Measurements from ENCODE around the gene PPARG. TPM values are rescaled to one million over a fixed set of nuclear protein-coding genes. Genes with fewer than 3 reads are reported as not detected.

The PPARG gene
- total and polyA plus RNA-seq, 10 of the 15 experiments (the other 5 are each of a cell fraction or from before 2014, with no cell fraction given): 0.06 to 0.86 (median 0.12) TPM; not detected in 5

- TF ChIP-seq ATF3 (IDR thresholded peaks at IDR 0.05; ENCODE audit: borderline replicate concordance, extremely low read depth, low read depth, low read length) (no peak), JUNB (IDR thresholded peaks at IDR 0.05) (no peak), PML (IDR thresholded peaks at IDR 0.05; ENCODE audit: low read length) (no peak), SKIL (IDR thresholded peaks at IDR 0.05; ENCODE audit: low read depth, poor library complexity, severe bottlenecking) (no peak), RCOR1 (conservative IDR thresholded peaks at IDR 0.05; ENCODE audit: low read depth, low read length) (no peak)
These were observed 81.9 kb downstream of the PPARG start (continued) for GRCh38 chr3:12370758-12371157.

GRCh38 chr3:12371525-12372140, 82.8 kb downstream of the PPARG start:
- FAIRE-seq: no peak
- TF ChIP-seq TARDBP (IDR thresholded peaks at IDR 0.05; ENCODE audit: borderline replicate concordance) (no peak), NFYB (IDR thresholded peaks at IDR 0.05; ENCODE audit: insufficient read depth, low read depth, low read length) (no peak), PKNOX1 (IDR thresholded peaks at IDR 0.05) (no peak), ATF2 (IDR thresholded peaks at IDR 0.05; ENCODE audit: low read length) (no peak), POLR2AphosphoS5 (IDR thresholded peaks at IDR 0.05; ENCODE audit: low read length) (no peak), KDM1A (IDR thresholded peaks at IDR 0.05; ENCODE audit: borderline replicate concordance) (no peak), IRF4 (IDR thresholded peaks at IDR 0.05; ENCODE audit: low read depth, low read length) (no peak), MTA2 (IDR thresholded peaks at IDR 0.05; ENCODE audit: low read depth) (no peak), SMAD5 (IDR thresholded peaks at IDR 0.05; ENCODE audit: low read depth) (no peak), POLR2A (IDR thresholded peaks at IDR 0.05; ENCODE audit: low read depth, low read length) (no peak), DPF2 (IDR thresholded peaks at IDR 0.05) (no peak), RUNX3 (IDR thresholded peaks at IDR 0.05; ENCODE audit: low read length) (no peak), USF2 (IDR thresholded peaks at IDR 0.05; ENCODE audit: borderline replicate concordance, low read depth, low read length) (no peak), HDGF (IDR thresholded peaks at IDR 0.05) (no peak), POU2F2 (IDR thresholded peaks at IDR 0.05; ENCODE audit: borderline replicate concordance, low read depth, low read length) (no peak), RCOR1 (conservative IDR thresholded peaks at IDR 0.05; ENCODE audit: low read depth, low read length) (no peak)
- SMC1A ChIA-PET (ENCODE audit: uncharacterized antibody, unreplicated experiment): interaction anchor here (1.5 kb wide), 1 partner anchor 9 kb away, joined by 3 read pairs; no protein-coding TSS in a partner anchor
- H2AFZ ChIP-seq (ENCODE audit: control insufficient read depth, low read depth, low read length): no peak overlapping the region
- RAD21 ChIA-PET (ENCODE audit: unreplicated experiment): interaction anchor here (1.1 kb wide), 1 partner anchor 233 kb away, joined by 3 read pairs; no protein-coding TSS in a partner anchor
- H3K36me3 ChIP-seq (ENCODE audit: control insufficient read depth in 2 of 2, insufficient read depth in 2 of 2, low read length in 1 of 2): no peaks in the 10 kb centered on the region
- H3K27me3 ChIP-seq (replicated peaks in 1 of 2; ENCODE audit: control insufficient read depth in 2 of 2, insufficient read depth in 2 of 2, low read length in 1 of 2): no peaks in the 10 kb centered on the region; a peak in 2 of 4 replicates
- no peak overlapping the region for H3K9ac ChIP-seq (ENCODE audit: control insufficient read depth, insufficient read depth, low read length)
- no peaks in the 10 kb centered on the region for H3K9me3 ChIP-seq (replicated peaks; ENCODE audit: control insufficient read depth, insufficient read depth, low read length)
- no TSS peak for BruUV-seq (replicated peaks)
- POLR2A ChIA-PET: no interaction called here
- no peak overlapping the region for H3K27ac ChIP-seq (ENCODE audit: control insufficient read depth, insufficient read depth)
- in situ Hi-C loops (cut with MboI): no loop called here
- no peak for DNase-seq (ENCODE audit: low read depth, low spot score)
- H3K4me3 ChIP-seq: no peak overlapping the region
- H3K4me1 ChIP-seq (ENCODE audit: control insufficient read depth, insufficient read depth, low read length): no peaks in the 10 kb centered on the region
- intact Hi-C loops (cut with micrococcal nuclease; ENCODE audit: unreplicated experiment): no loop called here
- CTCF ChIA-PET: no interaction called here
- no peaks in the 10 kb centered on the region for H3K79me2 ChIP-seq (ENCODE audit: control insufficient read depth, insufficient read depth, low read length)
- WGBS (ENCODE audit: insufficient coverage, insufficient replicate concordance, low lambda C conversion rate, missing lambda C conversion rate): 33% methylated on average over 6 of the region's 6 CpGs
- no peaks in the 10 kb centered on the region for H4K20me1 ChIP-seq (ENCODE audit: control insufficient read depth, insufficient read depth)
- no peak overlapping the region for H3K4me2 ChIP-seq (ENCODE audit: control insufficient read depth, insufficient read depth)
- ATAC-seq: no peak
